ENCODE measurements around the gene JARID2.

The JARID2 gene

GRCh38 chr6:15386756-15387112, 140.9 kb downstream of the JARID2 start:
- H3K27me3 ChIP-seq (ENCODE audit: insufficient read depth, low read length), result no peaks in the 10 kb centered on the region
- H3K4me3 ChIP-seq (ENCODE audit: low read length), result no peak overlapping the region
- H3K9me3 ChIP-seq (ENCODE audit: low read length), result no peaks in the 10 kb centered on the region
- H3K36me3 ChIP-seq (ENCODE audit: insufficient read depth, low read length), result no peaks in the 10 kb centered on the region
- peaks cover 35% of the 10 kb centered on the region for H3K4me1 ChIP-seq (ENCODE audit: insufficient read depth, low read length)
- H2AFZ ChIP-seq (ENCODE audit: low read depth, low read length), result no peak overlapping the region

- Histone ChIP-seq H3K9me3 (ENCODE audit: low read length) (no peaks in the 10 kb centered on the region), H3K27me3 (ENCODE audit: insufficient read depth, low read length) (no peaks in the 10 kb centered on the region), H3K36me3 (ENCODE audit: insufficient read depth, low read length) (no peaks in the 10 kb centered on the region), H3K4me1 (ENCODE audit: insufficient read depth, low read length) (peaks cover 37% of the 10 kb centered on the region), H2AFZ (ENCODE audit: low read depth, low read length) (no peak overlapping the region), H3K4me3 (ENCODE audit: low read length) (no peak overlapping the region)
Measured at GRCh38 chr6:15387118-15387517, 141.2 kb downstream of the JARID2 start.

- H3K27me3 ChIP-seq (ENCODE audit: insufficient read depth, low read length), result no peaks in the 10 kb centered on the region
- peaks cover 35% of the 10 kb centered on the region for H3K4me1 ChIP-seq (ENCODE audit: insufficient read depth, low read length)
- H3K4me3 ChIP-seq (ENCODE audit: low read length), result no peak overlapping the region
- H2AFZ ChIP-seq (ENCODE audit: low read depth, low read length), result no peak overlapping the region
- H3K36me3 ChIP-seq (ENCODE audit: insufficient read depth, low read length), result no peaks in the 10 kb centered on the region
- peaks cover 2% of the 10 kb centered on the region for H3K9me3 ChIP-seq (ENCODE audit: low read length)
Measured at GRCh38 chr6:15389084-15389764, 143.4 kb downstream of the JARID2 start.

- Histone ChIP-seq H3K4me3 (ENCODE audit: low read length) (no peak overlapping the region), H2AFZ (ENCODE audit: low read depth, low read length) (no peak overlapping the region), H3K4me1 (ENCODE audit: insufficient read depth, low read length) (peaks cover 27% of the 10 kb centered on the region), H3K27me3 (ENCODE audit: insufficient read depth, low read length) (no peaks in the 10 kb centered on the region), H3K9me3 (ENCODE audit: low read length) (peaks cover 5% of the 10 kb centered on the region), H3K36me3 (ENCODE audit: insufficient read depth, low read length) (no peaks in the 10 kb centered on the region)
Measured at GRCh38 chr6:15389765-15390723, 144.2 kb downstream of the JARID2 start.

GRCh38 chr6:15391500-15391899, 145.6 kb downstream of the JARID2 start:
- Histone ChIP-seq H3K4me1 (ENCODE audit: insufficient read depth, low read length) (peaks cover 22% of the 10 kb centered on the region), H3K36me3 (ENCODE audit: insufficient read depth, low read length) (no peaks in the 10 kb centered on the region), H3K4me3 (ENCODE audit: low read length) (no peak overlapping the region)

GRCh38 chr6:15392182-15392581, 146.3 kb downstream of the JARID2 start:
- H3K4me3 ChIP-seq (ENCODE audit: low read length), result no peak overlapping the region
- no peak overlapping the region for H2AFZ ChIP-seq (ENCODE audit: low read depth, low read length)
- no peaks in the 10 kb centered on the region for H3K27me3 ChIP-seq (ENCODE audit: insufficient read depth, low read length)
- peaks cover 22% of the 10 kb centered on the region for H3K4me1 ChIP-seq (ENCODE audit: insufficient read depth, low read length)
- H3K9me3 ChIP-seq (ENCODE audit: low read length), result peaks cover 5% of the 10 kb centered on the region
- no peaks in the 10 kb centered on the region for H3K36me3 ChIP-seq (ENCODE audit: insufficient read depth, low read length)

More at GRCh38 chr6:15391500-15391899, 145.6 kb downstream of the JARID2 start:
- no peaks in the 10 kb centered on the region for H3K27me3 ChIP-seq (ENCODE audit: insufficient read depth, low read length)
- peaks cover 5% of the 10 kb centered on the region for H3K9me3 ChIP-seq (ENCODE audit: low read length)
- no peak overlapping the region for H2AFZ ChIP-seq (ENCODE audit: low read depth, low read length)

- Histone ChIP-seq H3K4me1 (ENCODE audit: insufficient read depth, low read length) (peaks cover 15% of the 10 kb centered on the region), H3K27me3 (ENCODE audit: insufficient read depth, low read length) (no peaks in the 10 kb centered on the region), H3K9me3 (ENCODE audit: low read length) (peaks cover 5% of the 10 kb centered on the region), H2AFZ (ENCODE audit: low read depth, low read length) (no peak overlapping the region), H3K36me3 (ENCODE audit: insufficient read depth, low read length) (no peaks in the 10 kb centered on the region), H3K4me3 (ENCODE audit: low read length) (no peak overlapping the region)
Measured at GRCh38 chr6:15393605-15394004, 147.7 kb downstream of the JARID2 start.

GRCh38 chr6:15395087-15395486, 149.2 kb downstream of the JARID2 start:
- peaks cover 5% of the 10 kb centered on the region for H3K9me3 ChIP-seq (ENCODE audit: low read length)
- H3K27me3 ChIP-seq (ENCODE audit: insufficient read depth, low read length), result no peaks in the 10 kb centered on the region
- H3K4me3 ChIP-seq (ENCODE audit: low read length), result no peak overlapping the region
- no peaks in the 10 kb centered on the region for H3K36me3 ChIP-seq (ENCODE audit: insufficient read depth, low read length)
- H3K4me1 ChIP-seq (ENCODE audit: insufficient read depth, low read length), result peaks cover 10% of the 10 kb centered on the region
- no peak overlapping the region for H2AFZ ChIP-seq (ENCODE audit: low read depth, low read length)

- peaks cover 5% of the 10 kb centered on the region for H3K9me3 ChIP-seq (ENCODE audit: low read length)
- peaks cover 23% of the 10 kb centered on the region for H3K4me1 ChIP-seq (ENCODE audit: insufficient read depth, low read length)
- H2AFZ ChIP-seq (ENCODE audit: low read depth, low read length), result no peak overlapping the region
- no peak overlapping the region for H3K4me3 ChIP-seq (ENCODE audit: low read length)
- H3K27me3 ChIP-seq (ENCODE audit: insufficient read depth, low read length), result no peaks in the 10 kb centered on the region
- H3K36me3 ChIP-seq (ENCODE audit: insufficient read depth, low read length), result no peaks in the 10 kb centered on the region
Measured at GRCh38 chr6:15396808-15397207, 150.9 kb downstream of the JARID2 start.

- Histone ChIP-seq H3K4me1 (ENCODE audit: insufficient read depth, low read length) (peaks cover 41% of the 10 kb centered on the region), H3K4me3 (ENCODE audit: low read length) (no peak overlapping the region), H2AFZ (ENCODE audit: low read depth, low read length) (no peak overlapping the region), H3K9me3 (ENCODE audit: low read length) (peaks cover 5% of the 10 kb centered on the region), H3K36me3 (ENCODE audit: insufficient read depth, low read length) (no peaks in the 10 kb centered on the region), H3K27me3 (ENCODE audit: insufficient read depth, low read length) (no peaks in the 10 kb centered on the region)
Measured at GRCh38 chr6:15398633-15399275, 152.9 kb downstream of the JARID2 start.

GRCh38 chr6:15399641-15400470, 154.0 kb downstream of the JARID2 start:
- no peak overlapping the region for H2AFZ ChIP-seq (ENCODE audit: low read depth, low read length)
- H3K4me3 ChIP-seq (ENCODE audit: low read length), result peak overlapping the region; percentile 50
- no peaks in the 10 kb centered on the region for H3K9me3 ChIP-seq (ENCODE audit: low read length)
- no peaks in the 10 kb centered on the region for H3K27me3 ChIP-seq (ENCODE audit: insufficient read depth, low read length)
- peaks cover 52% of the 10 kb centered on the region for H3K4me1 ChIP-seq (ENCODE audit: insufficient read depth, low read length)
- no peaks in the 10 kb centered on the region for H3K36me3 ChIP-seq (ENCODE audit: insufficient read depth, low read length)

- peak overlapping the region; percentile 50 for H3K4me3 ChIP-seq (ENCODE audit: low read length)
- no peaks in the 10 kb centered on the region for H3K27me3 ChIP-seq (ENCODE audit: insufficient read depth, low read length)
- H3K4me1 ChIP-seq (ENCODE audit: insufficient read depth, low read length), result peaks cover 60% of the 10 kb centered on the region
- no peak overlapping the region for H2AFZ ChIP-seq (ENCODE audit: low read depth, low read length)
- no peaks in the 10 kb centered on the region for H3K9me3 ChIP-seq (ENCODE audit: low read length)
- no peaks in the 10 kb centered on the region for H3K36me3 ChIP-seq (ENCODE audit: insufficient read depth, low read length)
Measured at GRCh38 chr6:15400572-15401004, 154.7 kb downstream of the JARID2 start.

All from neuron (in vitro differentiated cells).